HepG2 (cell line): ENCODE measurements around the gene VGLL4. TPM values are rescaled to one million over a fixed set of nuclear protein-coding genes. Genes with fewer than 3 reads are reported as not detected.

ENCODE experiments used
- FOXK2 ChIP-seq: fragments of 450-650 bp; IDR thresholded peaks from 2 replicates; pipeline ENCODE4 v1.6.1; 2016
- HDAC1 ChIP-seq: sonication (generic); formaldehyde crosslinking; IDR thresholded peaks from 2 replicates; pipeline ENCODE4 v1.5.1; 2020; ENCODE audit warnings: mild to moderate bottlenecking, missing genetic modification reagents
- HNRNPL ChIP-seq: fragments of 200-400 bp; formaldehyde crosslinking; IDR thresholded peaks from 2 replicates; pipeline ENCODE4 v1.6.1; 2017; ENCODE audit warnings: mild to moderate bottlenecking, low read depth, low read length
- NFAT5 ChIP-seq: sonication (generic); formaldehyde crosslinking; IDR thresholded peaks from 2 replicates; pipeline ENCODE4 v1.4.0; 2020; ENCODE audit warnings: missing genetic modification reagents
- PLSCR1 ChIP-seq: sonication (generic); formaldehyde crosslinking; IDR thresholded peaks from 2 replicates; pipeline ENCODE4 v1.5.0; 2020; ENCODE audit warnings: missing genetic modification reagents, mild to moderate bottlenecking, borderline replicate concordance
- SP2 ChIP-seq: sonication (generic); formaldehyde crosslinking; IDR thresholded peaks from 2 replicates; pipeline ENCODE4 v1.5.1; 2020; ENCODE audit warnings: mild to moderate bottlenecking, missing genetic modification reagents
- ZBED4 ChIP-seq: sonication (generic); formaldehyde crosslinking; IDR thresholded peaks from 2 replicates; pipeline ENCODE4 v1.4.0; 2020; ENCODE audit warnings: missing genetic modification reagents, borderline replicate concordance
- ZNF225 ChIP-seq: sonication (generic); formaldehyde crosslinking; IDR thresholded peaks from 2 replicates; pipeline ENCODE4 v1.4.0; 2020; ENCODE audit warnings: mild to moderate bottlenecking, missing genetic modification reagents
- ZNF343 ChIP-seq: sonication (generic); formaldehyde crosslinking; IDR thresholded peaks from 2 replicates; pipeline ENCODE4 v1.4.0; 2020; ENCODE audit warnings: mild to moderate bottlenecking, missing genetic modification reagents
- ZNF577 ChIP-seq: sonication (generic); formaldehyde crosslinking; IDR thresholded peaks from 2 replicates; pipeline ENCODE4 v1.4.0; 2020; ENCODE audit warnings: mild to moderate bottlenecking, low read depth, missing genetic modification reagents, borderline replicate concordance
- ZNF790 ChIP-seq: sonication (generic); formaldehyde crosslinking; IDR thresholded peaks from 2 replicates; pipeline ENCODE4 v1.8.0; 2022; ENCODE audit warnings: missing genetic modification reagents, mild to moderate bottlenecking, borderline replicate concordance
- polyA plus RNA-seq, 8 experiments: library from polyadenylated mRNA; depleted of rRNA in 3 of 8; stranded (reverse) in 7 of 8; unstranded in 1 of 8; fragments of >200 nt; fragmentation: Illumina TruSeq in 4 of 8; extraction: Trizol in 4 of 8; gene quantifications; 2 replicates each; pipeline versions ENCODE4 v1.2.1 to v1.2.3, GENCODE V29; 2011 to 2016; ENCODE audit warnings: low read depth in 4 of 8, missing spikeins in 1 of 8, mixed read lengths in 1 of 8; ENCODE audit not compliant: insufficient read depth in 1 of 8
- total RNA-seq, 5 experiments: library from RNA; depleted of rRNA; stranded (reverse); fragments of >200 nt; fragmentation: Illumina TruSeq; extraction: Trizol; gene quantifications; 2 replicates each; pipeline ENCODE4 v1.2.3, GENCODE V29; 2016; ENCODE audit warnings: low read depth in 1 of 5
- TF ChIP-seq, protein P1 (sequence below): sonication (generic); formaldehyde crosslinking; IDR thresholded peaks from 2 replicates; pipeline ENCODE4 v1.5.0; 2020; ENCODE audit warnings: mild to moderate bottlenecking, missing genetic modification reagents
- TF ChIP-seq, protein P2 (sequence below): sonication (generic); formaldehyde crosslinking; IDR thresholded peaks from 2 replicates; pipeline ENCODE4 v1.8.1; 2023; ENCODE audit warnings: mild to moderate bottlenecking, missing genetic modification reagents
- TF ChIP-seq, protein P3 (sequence below): sonication (generic); formaldehyde crosslinking; IDR thresholded peaks from 2 replicates; pipeline ENCODE4 v1.9.0; 2021; ENCODE audit warnings: missing genetic modification reagents, borderline replicate concordance

VGLL4 gene
- total and polyA plus RNA-seq, 2 of the 13 experiments (the other 11 are each of a cell fraction or from before 2014, with no cell fraction given): 23.2 to 39.0 TPM

DNA sequence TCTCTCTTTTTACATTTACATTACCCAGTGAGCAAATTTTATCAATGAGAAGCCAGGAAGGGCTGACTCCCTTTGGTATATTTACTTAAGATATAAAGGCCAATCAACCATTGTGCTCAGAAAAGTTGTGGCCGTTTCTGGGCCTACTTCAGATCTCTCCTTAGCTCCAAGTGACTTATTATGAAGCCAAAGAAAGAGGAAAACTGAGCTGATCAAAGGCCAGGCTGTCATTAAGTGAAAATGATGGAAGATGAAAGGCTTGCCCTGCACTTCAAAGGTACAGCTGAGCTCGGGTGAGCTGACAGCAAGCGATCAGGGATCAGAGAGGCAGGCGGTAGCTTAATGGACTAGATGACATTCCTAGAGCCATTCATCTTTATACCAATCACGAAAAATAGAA lies 24.8 kb downstream of the VGLL4 start (continued):
- no peak for TF ChIP-seq NFAT5 (CRISPR knock-in tag)
- no peak for TF ChIP-seq ZNF790 (CRISPR knock-in tag)
- TF ChIP-seq, protein P1, sequence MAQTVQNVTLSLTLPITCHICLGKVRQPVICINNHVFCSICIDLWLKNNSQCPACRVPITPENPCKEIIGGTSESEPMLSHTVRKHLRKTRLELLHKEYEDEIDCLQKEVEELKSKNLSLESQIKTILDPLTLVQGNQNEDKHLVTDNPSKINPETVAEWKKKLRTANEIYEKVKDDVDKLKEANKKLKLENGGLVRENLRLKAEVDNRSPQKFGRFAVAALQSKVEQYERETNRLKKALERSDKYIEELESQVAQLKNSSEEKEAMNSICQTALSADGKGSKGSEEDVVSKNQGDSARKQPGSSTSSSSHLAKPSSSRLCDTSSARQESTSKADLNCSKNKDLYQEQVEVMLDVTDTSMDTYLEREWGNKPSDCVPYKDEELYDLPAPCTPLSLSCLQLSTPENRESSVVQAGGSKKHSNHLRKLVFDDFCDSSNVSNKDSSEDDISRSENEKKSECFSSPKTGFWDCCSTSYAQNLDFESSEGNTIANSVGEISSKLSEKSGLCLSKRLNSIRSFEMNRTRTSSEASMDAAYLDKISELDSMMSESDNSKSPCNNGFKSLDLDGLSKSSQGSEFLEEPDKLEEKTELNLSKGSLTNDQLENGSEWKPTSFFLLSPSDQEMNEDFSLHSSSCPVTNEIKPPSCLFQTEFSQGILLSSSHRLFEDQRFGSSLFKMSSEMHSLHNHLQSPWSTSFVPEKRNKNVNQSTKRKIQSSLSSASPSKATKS (CRISPR knock-in tag): no peak
- no peak for TF ChIP-seq HNRNPL
- TF ChIP-seq, protein P2, sequence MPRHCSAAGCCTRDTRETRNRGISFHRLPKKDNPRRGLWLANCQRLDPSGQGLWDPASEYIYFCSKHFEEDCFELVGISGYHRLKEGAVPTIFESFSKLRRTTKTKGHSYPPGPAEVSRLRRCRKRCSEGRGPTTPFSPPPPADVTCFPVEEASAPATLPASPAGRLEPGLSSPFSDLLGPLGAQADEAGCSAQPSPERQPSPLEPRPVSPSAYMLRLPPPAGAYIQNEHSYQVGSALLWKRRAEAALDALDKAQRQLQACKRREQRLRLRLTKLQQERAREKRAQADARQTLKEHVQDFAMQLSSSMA: no peak
- no peak for TF ChIP-seq SP2
- TF ChIP-seq, protein P3, sequence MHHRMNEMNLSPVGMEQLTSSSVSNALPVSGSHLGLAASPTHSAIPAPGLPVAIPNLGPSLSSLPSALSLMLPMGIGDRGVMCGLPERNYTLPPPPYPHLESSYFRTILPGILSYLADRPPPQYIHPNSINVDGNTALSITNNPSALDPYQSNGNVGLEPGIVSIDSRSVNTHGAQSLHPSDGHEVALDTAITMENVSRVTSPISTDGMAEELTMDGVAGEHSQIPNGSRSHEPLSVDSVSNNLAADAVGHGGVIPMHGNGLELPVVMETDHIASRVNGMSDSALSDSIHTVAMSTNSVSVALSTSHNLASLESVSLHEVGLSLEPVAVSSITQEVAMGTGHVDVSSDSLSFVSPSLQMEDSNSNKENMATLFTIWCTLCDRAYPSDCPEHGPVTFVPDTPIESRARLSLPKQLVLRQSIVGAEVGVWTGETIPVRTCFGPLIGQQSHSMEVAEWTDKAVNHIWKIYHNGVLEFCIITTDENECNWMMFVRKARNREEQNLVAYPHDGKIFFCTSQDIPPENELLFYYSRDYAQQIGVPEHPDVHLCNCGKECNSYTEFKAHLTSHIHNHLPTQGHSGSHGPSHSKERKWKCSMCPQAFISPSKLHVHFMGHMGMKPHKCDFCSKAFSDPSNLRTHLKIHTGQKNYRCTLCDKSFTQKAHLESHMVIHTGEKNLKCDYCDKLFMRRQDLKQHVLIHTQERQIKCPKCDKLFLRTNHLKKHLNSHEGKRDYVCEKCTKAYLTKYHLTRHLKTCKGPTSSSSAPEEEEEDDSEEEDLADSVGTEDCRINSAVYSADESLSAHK (CRISPR knock-in tag): no peak
- no peak for TF ChIP-seq ZNF343 (CRISPR knock-in tag)
- no peak for TF ChIP-seq PLSCR1 (CRISPR knock-in tag)
- no peak for TF ChIP-seq ZNF577
- no peak for TF ChIP-seq FOXK2
- no peak for TF ChIP-seq ZNF225
- no peak for TF ChIP-seq ZBED4 (CRISPR knock-in tag)
- TF ChIP-seq HDAC1: 0 out of 2 replicates have a peak, but pooled peaks have one; percentile 27
